Measurements from ENCODE around the gene CSMD2. TPM values are rescaled to one million over a fixed set of nuclear protein-coding genes. Genes with fewer than 3 reads are reported as not detected.

The CSMD2 gene
- total RNA-seq, 3 donors from 2014 or later, result 0.12 to 0.41 (median 0.28) TPM

- no peak for ATAC-seq
- intact Hi-C loops (cut with DNase I, micrococcal nuclease), result no loop called here
- H3K9me3 ChIP-seq, result peaks cover 3% of the 10 kb centered on the region
Observed at GRCh38 chr1:33670567-33670966, 494.5 kb downstream of the CSMD2 start.

DNA sequence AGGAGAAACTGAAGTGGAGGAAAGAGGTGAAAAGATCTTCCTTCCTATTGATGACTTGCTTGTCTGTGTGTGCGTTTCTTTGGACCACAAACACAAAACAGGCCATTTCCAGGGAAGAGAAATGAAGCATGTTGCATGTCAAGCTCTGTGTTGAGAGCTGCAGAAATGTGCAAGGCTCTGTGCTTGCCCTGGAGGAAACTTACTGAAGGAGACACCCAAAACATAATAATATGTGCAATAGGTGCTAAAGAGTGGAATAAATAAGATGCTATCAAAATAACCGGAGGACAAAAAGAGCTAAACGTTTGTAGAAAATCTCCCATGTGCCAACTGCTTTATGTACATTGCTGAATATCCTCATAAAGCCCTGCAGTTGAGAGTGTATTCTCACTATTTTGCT, 496.3 kb downstream of the CSMD2 start:
- no peak for ATAC-seq

More at GRCh38 chr1:33670567-33670966, 494.5 kb downstream of the CSMD2 start:
- DNase-seq, result no peak
- Histone ChIP-seq H3K36me3 (ENCODE audit: low read depth) (no peaks in the 10 kb centered on the region), H3K4me3 (no peak overlapping the region), H3K4me1 (ENCODE audit: low read depth) (no peaks in the 10 kb centered on the region)
- no peak for TF ChIP-seq CTCF (IDR thresholded peaks at IDR 0.05)

GRCh38 chr1:33667386-33668282, 497.4 kb downstream of the CSMD2 start:
- ATAC-seq (no peak), DNase-seq (no peak)
- Histone ChIP-seq H3K4me1 (ENCODE audit: low read depth) (no peaks in the 10 kb centered on the region), H3K9me3 (peaks cover 3% of the 10 kb centered on the region), H3K4me3 (no peak overlapping the region), H3K36me3 (ENCODE audit: low read depth) (no peaks in the 10 kb centered on the region)
- no peak for TF ChIP-seq CTCF (IDR thresholded peaks at IDR 0.05)
- intact Hi-C loops (cut with DNase I, micrococcal nuclease), result no loop called here

More for the DNA sequence above, 496.3 kb downstream of the CSMD2 start:
- H3K4me3 ChIP-seq, result no peak overlapping the region
- intact Hi-C loops (cut with DNase I, micrococcal nuclease), result no loop called here
- no peak for DNase-seq
- no peak for TF ChIP-seq CTCF (IDR thresholded peaks at IDR 0.05)
- peaks cover 3% of the 10 kb centered on the region for H3K9me3 ChIP-seq
- H3K36me3 ChIP-seq (ENCODE audit: low read depth), result no peaks in the 10 kb centered on the region
- H3K4me1 ChIP-seq (ENCODE audit: low read depth), result no peaks in the 10 kb centered on the region

- intact Hi-C loops (cut with DNase I, micrococcal nuclease), result no loop called here
Observed at GRCh38 chr1:33666616-33667015, 498.4 kb downstream of the CSMD2 start.

GRCh38 chr1:33661811-33662454, 503.1 kb downstream of the CSMD2 start:
- DNase-seq, result peak in 1 of 3 donors; percentile 4
- intact Hi-C loops (cut with DNase I, micrococcal nuclease), result no loop called here
- no peak for ATAC-seq
- no peaks in the 10 kb centered on the region for H3K9me3 ChIP-seq
- no peaks in the 10 kb centered on the region for H3K36me3 ChIP-seq (ENCODE audit: low read depth)
- no peak for TF ChIP-seq CTCF (IDR thresholded peaks at IDR 0.05)
- no peaks in the 10 kb centered on the region for H3K4me1 ChIP-seq (ENCODE audit: low read depth)
- no peak overlapping the region for H3K4me3 ChIP-seq

More at GRCh38 chr1:33666616-33667015, 498.4 kb downstream of the CSMD2 start:
- no peak for TF ChIP-seq CTCF (IDR thresholded peaks at IDR 0.05)
- Histone ChIP-seq H3K9me3 (no peaks in the 10 kb centered on the region), H3K4me3 (no peak overlapping the region), H3K36me3 (ENCODE audit: low read depth) (no peaks in the 10 kb centered on the region), H3K4me1 (ENCODE audit: low read depth) (no peaks in the 10 kb centered on the region)
- no peak for ATAC-seq
- no peak for DNase-seq

Data from mucosa of descending colon (tissue), 3 donors.